ENCODE measurements around the gene ETV7. TPM values are rescaled to one million over a fixed set of nuclear protein-coding genes. Genes with fewer than 3 reads are reported as not detected.
"Not testable (repeated sequence)": the region's sequence is repeated elsewhere in the genome, so short reads cannot be mapped to it uniquely, and the experiment has no call there.

Gene ETV7
- total RNA-seq, 1 donor from 2014 or later: not detected

DNA sequence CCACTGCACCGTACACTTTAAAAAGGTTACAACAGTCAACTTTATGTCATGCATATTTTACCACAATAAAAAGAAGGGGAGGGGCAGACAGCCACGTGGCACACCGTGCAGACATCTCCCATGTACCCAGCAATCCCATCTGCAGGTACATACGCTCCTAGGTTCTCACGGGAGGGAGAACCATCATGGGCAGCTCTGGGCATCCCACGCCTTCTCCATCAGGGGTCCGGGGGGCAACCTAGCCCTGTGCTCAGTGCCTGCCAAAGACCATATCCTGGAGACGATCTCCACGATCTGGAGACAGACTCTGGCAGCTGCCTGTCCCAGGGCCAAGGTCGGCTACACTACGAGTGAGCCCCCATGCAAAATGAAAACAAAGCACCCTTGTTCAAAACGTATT, 48.3 kb downstream of the ETV7 start:
- DNase-seq: no peak

DNA sequence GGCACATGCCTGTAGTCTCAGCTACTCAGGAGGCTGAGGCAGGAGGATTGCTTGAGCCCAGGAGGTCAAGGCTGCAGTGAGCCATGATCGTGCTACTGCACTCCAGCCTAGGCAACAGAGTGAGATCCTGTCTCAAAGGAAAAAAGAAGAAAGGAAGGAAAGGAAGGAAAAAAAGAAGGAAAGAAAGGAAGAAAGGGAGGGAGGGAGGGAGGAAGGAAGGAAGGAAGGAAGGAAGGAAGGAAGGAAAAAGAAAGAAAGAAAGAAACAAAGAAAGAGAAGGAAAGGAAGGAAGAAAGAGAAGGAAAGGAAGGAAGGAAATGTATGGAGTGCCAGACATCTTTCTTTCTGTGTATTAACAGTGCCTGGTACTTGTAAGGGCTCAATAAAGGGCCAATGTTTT, 49.2 kb downstream of the ETV7 start:
- not testable (repeated sequence) for DNase-seq

DNA sequence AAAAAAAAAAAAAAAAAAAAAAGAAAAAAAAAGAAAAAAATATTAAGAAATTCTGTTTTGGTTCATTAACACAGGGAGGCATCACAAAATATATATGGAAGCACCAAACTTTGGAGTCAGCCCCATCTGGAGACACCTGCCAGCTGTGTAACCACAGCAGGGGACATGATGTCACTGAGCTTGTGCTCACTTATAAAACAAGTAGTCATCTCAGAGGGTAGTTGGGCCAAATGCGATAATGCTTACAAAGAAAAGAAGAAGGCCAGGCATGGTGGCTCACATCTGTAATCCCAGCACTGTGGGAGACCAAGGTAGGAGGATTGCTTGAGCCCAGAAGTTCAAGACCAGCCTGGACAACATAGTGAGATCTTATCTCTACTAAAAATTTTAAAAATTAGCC, 49.7 kb downstream of the ETV7 start:
- DNase-seq: no peak

DNA sequence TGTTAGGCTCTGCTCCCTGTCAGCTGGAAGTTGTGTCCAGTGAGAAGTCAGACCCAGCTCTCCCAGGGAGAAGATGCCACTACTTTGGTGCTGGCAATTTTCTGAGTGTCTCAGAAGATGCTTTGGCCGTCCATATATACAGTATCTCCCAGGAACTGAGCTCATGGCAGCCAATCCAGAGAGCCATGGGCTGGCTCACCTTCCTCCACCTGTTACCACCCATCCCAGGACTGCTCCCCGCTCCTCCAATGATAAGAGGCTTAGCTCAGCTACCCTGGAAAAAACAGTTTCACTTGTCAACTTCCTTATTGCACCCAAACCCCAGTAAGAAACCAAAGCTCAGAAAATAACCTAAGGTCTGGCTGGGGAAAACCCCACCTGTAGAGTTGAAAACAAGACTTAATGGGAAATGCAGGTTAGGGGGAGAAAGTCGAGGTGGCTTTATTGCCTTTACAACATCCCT, 50.7 kb downstream of the ETV7 start, which contains the start of gene BNIP5:
TSS of gene BNIP5 (minus strand) at position 110 of the 463 bp plus-strand sequence. CDS start 6,198 bp downstream, outside the sequence.
- DNase-seq: no peak

DNA sequence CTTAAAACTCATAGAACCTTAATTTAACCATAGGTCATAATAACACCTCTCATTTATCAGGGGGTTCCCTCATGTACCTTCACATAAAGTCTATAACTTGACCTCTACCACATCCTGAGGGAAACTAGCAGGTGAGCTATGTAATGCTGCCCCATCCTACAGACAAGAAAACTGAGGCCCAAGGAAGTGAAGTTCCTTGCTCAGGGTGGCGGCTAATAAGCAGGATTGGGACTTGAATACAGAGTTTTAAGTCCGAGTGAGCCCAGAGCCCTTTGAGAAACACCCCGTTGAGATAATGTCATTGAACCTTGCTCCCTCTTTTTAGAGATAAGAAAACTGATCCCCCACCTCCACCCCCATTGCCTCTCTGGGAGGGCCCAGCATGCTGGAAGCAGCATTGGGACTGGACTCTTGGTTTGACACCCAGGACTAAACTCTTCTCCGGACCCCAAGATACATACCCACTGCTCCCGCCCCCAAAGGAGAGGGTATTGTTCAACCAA, 51.2 kb downstream of the ETV7 start:
- DNase-seq: no peak

DNA sequence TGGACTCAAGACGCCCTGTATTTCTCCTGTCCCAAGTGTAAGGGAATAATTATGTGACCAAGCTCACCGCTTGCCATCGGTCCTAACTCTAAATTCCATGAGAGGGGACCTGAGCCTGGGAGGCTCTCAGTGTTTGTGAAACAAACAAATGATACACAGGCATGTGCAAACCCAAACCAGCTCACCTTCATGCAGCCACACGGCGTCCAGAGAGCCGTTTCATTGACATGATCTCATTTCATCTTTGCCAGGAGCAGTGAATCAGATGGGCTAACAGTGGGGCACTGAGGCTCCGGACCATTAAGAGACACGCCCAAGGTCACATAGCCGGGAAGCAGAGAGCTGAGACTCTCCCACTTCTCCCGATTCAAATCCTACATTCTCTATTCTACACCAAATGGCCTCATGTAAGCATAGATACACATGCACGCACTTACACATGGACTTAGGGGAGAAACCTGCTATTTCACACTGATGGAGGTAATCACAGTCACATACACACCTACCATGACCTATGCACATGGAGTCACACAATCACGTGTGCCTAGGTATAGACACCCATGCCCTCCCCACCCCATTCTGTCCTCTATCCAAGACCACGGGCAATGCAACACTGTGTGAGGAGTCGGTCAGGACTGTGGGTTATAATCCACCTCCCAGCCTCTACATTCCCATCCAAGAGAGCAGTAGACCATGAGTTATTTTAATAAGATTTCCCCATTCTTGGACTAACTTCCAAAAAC, 51.8 kb downstream of the ETV7 start:
- DNase-seq: no peak

DNA sequence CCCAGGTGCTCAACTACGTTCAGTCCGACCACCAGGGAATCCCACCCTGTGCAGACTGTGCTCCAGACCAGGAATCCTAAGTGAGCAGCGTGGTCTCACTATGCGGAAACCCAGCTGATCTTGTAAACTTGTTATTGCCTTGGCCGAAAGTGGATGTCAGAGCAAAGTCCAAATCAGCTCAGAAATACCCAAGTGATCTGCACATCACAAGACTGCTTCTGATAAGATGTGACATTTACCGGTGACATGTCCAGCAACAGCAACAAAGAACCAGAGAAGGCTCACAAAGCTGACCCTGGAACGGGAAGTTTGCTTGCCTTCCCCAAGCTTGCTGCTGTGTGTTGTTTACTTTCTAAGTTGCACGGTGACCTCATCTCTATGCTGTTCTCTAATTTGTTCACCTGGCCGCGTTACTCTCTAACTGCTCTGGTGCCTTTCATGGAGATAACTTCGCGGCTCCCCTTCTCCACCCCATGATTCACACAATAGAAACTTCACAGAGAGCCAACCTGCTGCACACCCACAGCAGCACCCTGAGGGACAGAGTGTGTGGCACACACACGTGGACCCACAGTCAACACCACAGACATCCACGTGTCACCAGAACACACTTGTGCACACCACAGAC, 52.5 kb downstream of the ETV7 start:
- no peak for DNase-seq

DNA sequence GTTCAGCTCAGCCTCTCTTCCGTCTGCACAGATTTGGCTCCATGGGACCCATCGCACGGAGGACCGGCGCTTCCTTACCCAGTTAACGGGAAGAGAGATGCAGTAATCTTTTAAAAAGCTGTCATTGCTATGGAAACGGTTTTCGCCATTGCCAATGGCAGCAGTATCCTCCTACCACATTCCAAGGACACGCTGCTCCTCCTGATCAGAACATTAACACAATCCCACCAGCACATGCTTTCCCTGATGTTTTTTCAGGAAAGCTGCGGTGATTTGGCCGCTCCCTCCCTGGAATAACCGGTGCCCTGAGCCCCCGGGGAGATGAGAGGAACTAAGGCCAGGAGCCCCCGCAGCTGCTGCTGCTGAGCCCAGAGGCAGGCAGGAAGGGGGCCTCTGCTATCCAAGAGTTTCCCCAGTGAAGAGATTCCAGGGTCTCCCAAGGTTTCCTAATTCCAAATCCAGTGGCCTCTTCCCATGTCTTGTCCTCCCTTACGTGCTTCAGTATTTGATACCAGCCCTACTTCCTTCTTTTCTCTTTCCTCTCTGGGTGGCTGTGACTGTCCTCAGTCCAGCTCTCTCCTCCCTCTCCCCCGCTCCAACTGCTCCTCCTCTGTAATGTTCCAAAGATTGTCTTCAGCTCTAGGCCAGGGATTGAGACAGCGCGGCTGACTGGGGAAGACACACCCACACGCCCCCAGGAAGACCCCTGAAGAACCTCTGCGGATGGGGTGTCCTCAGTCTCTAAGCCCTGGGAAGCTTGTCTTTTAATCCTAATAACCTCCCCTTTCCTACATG, 53.3 kb downstream of the ETV7 start:
- DNase-seq: peak; percentile 61

DNA sequence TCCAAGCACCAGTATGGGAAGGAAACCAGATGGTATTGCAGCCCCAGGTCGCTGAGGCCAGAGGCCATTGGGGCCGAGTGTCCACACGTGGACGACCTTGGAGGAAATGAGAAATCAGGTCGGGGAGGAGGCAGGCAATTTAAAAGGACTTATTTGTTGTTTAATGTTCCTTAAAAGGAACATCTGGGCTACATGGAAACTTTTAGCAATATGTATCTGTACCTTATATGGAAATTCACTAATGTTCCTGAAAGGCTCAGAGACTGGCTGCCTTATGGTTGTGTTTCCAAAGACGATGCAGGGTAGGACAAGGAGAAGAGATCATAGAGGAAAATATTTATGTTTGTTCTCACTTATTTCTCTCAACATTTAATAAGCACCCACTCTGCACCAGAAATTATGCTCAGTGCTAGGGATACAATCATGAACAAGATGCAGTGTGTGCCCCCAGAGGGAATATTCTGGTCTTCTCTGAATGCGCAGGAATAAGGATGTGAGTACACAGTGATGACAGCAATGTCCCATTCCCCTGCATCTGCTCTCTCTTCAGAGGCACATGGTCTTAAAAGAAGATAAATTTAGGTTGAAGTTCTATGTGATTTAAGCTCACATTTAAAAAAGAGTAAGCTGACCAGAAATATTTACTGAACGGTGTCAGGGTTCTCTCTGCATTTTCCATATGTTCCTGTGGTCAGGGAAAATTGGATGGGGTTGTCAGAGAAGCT, 54.1 kb downstream of the ETV7 start:
- no peak for DNase-seq

DNA sequence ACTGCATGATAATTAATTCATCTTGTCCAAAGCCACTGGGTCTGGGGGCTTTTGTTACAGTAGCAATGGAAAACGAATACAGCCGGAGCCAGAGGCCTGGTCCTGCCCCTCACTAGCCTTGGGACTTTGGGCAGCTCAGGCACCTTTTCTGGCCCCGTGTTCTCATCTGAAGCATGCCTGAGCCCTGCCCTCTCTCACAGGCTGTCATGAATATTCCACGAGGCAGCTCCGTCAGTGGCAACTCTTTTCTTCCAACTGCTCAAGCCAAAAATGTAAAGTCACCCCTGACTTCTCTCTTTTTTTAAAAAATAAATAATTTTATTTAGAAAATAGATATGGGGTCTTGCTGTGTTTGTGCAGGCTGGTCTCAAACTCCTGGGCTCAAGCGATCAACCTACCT, 56.1 kb downstream of the ETV7 start:
- DNase-seq: no peak

DNA sequence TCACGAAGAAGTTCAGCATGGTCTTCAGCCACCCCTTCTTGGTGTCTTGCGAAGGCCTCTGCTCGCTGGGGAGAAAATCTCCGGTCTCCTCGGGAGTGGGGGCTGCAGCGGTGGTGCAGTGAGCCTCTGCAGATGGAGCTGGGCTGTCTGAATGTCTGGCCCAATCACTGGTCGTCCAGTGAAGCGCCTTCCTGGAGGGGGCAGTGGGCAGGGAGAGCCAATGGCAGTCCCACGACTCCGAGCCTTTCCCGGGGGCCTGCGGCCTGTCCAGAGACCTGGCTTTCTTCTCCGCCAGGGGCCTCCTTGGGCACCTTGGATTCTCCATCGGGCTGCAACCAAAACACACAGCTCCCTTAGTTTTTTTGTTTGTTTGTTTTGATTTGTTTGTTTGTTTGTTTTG, 57.1 kb downstream of the ETV7 start:
- DNase-seq: no peak

DNA sequence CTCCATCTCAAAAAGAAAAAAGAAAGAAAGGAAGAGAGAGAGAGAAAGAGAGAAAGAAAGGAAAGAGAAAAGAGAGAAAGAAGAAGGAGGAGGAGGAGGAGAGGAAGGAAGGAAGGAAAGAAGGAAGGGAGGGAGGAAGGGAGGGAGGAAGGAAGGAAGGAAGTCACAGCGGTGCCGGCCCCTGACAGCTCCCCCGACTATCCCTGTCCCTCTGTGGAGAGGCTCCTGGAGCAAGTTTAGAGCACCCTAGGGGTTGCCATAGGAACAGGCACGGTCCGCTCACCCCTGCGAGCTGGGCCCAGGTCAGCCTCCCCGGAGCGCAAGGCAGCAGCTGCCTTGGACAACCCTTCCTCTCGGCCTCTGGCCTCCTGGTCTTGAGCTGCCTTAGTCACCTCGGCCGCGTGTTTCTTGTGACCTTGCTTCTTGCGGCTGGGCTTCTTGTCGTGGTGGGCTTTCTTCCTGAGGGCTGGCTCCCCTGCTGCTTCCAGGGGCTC, 57.6 kb downstream of the ETV7 start:
- no peak for DNase-seq

DNA sequence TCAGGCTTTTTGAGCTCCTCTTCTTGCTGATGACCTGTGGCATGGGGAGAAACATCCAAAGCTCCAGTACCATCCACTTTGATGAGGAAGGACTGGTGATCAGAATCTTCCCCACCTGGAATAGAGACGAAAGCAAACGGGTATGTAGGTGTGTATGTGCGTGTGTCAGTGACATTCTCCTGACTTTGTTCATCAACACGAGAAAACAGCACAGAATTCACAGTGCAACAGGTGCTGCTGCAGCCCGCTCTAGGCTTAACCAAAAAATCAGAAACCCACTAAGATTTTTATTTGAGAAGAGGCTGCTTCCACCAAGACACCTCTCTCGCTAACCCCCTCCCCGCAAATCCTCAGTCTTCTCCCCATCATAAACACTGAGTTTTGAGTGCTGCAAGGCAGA, 58.9 kb downstream of the ETV7 start:
- DNase-seq: no peak

DNA sequence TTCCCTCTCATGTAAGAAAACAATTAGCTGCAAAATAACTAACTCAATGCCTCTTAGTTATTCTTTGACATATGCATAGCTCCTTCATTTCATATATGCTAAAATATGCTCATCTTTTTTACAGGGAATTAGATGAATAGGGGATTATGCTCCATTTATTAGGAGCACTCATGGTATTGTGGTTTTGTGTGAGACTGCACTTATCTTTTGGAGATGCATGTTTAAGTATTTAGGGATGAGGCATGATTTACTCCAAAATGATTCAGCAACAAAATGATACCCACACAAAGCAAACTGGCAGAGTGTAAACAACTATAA, 59.6 kb downstream of the ETV7 start:
- DNase-seq: no peak

DNA sequence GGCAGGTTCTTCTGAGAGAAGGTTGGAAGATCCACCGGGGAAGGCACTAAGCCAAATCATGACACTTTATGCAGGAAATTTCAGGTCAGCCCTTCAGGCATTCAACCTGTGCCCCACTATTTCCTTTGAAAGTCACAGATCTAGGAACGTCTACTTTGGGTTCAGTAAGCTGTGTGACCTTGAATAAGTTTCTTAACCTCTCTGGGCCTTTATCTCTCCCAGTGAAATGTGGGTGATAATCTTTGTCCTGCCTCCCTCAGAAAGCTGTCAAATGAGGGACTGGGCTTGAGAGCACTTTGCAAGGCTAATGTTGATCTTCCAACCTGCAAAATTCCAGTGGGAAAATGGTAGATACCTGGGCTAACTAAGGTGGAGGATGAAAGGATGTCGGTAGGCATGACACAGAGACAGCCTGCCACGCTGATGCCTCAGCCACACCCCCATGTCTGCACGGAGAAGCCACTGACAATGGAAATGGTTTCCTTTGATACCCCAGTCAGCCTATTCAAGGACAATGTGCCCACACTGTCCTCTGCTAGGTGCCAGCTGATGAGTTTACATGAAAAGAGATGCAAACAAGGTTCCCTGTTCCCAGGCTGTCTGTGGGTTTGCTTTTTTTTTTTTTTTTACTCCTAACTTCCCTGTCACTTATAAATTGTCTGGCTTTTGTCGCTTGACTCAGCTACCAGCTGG, 60.1 kb downstream of the ETV7 start:
- no peak for DNase-seq

DNA sequence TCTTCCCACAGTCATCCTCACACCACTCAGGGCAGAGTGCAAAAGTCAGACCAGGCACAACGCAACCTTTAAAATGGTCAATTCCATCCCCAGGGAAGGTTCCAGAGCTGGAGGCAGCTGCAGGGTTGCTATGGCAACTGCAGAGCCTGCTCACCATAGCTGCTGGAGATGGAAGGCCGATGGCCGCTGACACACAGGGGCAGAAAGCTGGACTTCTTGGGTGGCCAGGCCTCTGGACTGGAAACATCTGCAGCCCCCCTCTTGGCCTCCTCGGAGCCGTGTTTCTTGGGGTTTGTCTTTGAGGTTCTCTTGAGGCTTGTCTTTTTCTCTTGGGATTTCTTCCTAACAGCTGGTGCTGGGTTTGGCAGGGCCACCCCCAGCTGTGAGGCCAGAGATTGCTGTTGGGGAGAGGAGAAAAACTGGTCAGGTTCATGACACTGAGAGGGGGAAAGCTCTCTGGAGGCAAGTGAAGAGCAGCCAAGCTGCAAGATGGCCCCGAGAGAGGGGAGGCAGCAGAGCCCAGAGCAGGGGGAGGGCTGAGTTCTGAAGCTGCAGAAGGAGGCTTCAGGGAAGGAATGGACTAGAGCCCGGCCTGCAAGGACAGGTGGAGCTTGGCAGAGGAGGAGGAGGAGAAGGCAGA, 61.0 kb downstream of the ETV7 start:
- peak; percentile 52 for DNase-seq

DNA sequence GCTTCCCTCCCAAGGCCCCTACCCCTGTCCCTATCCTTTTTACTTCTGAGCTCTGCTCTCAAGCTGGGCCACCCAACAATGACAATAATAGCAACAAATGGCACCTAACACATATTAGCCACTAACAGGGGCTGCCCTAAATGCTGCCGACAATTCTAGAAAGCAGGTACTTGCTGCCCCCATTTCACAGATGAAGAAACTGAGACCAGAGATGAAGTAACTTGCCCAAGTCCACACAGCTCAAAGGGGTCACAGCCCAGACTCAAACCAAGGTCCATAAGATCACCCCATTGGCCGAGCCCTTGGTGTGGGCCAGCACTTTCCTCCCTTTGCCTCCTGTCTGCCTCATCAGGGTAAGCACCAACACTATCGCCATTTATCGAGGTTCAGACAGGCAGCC, 62.8 kb downstream of the ETV7 start:
- DNase-seq: no peak

DNA sequence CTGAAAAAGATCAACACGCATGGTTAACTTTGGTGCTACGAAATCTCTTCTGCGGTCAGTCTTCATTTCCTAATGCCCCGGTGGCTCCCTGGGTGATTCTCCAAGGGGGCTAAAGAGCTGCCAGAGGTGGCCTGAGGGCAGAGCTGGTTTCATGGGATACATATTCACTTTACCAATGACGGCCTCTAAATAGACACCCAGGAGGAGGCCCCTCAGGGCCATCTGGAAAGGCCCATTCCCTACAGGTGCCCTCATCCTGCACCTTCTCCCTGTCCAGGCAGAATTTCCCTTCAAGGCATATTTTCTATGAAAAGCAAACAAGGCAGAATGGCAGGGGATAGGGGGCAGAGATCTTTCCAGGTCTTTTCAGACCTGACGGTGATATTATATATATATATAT, 63.3 kb downstream of the ETV7 start:
- DNase-seq: no peak

DNA sequence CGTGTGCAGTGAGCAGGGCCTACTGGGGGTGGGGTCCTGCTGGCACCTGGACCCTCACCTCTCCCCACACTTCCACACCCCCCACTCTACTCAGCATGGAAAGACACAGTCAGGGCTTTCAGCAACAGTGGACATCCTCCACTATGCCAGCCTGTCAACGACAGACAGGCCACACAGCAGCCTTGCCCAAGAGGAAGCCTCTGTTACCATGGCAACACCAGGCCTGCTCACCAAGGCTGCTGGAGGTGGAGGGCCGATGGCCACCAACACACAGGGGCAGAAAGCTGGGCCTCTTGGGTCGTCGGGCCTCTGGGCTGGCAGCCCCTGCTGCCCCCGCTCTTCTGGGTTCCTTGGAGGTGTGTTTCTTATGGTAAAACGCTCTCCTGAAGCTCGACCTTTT, 64.4 kb downstream of the ETV7 start:
- peak; percentile 58 for DNase-seq

DNA sequence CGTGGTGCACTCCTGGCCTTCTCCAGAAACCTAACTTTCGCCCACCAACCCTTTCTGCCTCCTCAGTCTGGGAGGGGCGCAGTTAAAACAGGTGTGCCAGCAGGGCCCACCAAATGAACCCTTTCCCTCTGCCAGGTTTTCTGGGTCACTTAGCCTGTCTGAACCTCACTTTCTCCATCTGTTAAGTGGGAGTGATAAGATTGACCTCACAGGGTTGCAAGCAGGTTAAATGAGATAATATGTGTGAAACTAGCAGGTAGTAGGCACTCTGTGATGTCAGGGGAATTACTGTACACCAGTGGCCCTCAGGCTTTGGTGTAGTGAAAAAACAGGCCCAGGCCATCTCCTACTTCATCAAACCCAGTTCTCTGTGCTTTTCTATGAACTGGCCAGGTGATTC, 64.9 kb downstream of the ETV7 start:
- no peak for DNase-seq

DNA sequence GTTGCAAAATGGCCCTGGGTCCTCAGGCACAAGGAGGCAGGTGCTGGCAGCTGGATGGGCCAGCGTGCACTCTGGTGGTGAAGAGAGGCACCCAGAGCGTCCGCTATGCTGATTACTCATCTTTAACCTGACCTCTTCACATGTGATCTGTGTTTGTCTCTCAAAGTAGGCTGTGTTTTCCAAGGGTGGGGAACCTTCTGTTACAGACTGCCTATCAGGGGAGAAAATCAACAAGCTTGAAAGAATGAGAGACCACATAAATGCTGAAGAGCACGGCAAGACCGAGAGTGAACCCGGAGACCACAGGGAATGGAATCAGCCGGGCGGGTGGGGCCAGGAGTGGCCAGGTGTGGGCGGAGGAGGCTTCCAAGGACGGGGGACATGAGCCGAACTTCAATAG, 67.0 kb downstream of the ETV7 start:
- DNase-seq: no peak

Data from occipital lobe (tissue), 2 donors.